Measurements from ENCODE around the gene JPT1. TPM values are rescaled to one million over a fixed set of nuclear protein-coding genes. Genes with fewer than 3 reads are reported as not detected.
A peak's percentile ranks its signal among the peaks of the same experiment; 100 is the strongest.

JPT1 gene
- total and polyA plus RNA-seq, 2 experiments from 2014 or later: 278 to 903 TPM

DNA sequence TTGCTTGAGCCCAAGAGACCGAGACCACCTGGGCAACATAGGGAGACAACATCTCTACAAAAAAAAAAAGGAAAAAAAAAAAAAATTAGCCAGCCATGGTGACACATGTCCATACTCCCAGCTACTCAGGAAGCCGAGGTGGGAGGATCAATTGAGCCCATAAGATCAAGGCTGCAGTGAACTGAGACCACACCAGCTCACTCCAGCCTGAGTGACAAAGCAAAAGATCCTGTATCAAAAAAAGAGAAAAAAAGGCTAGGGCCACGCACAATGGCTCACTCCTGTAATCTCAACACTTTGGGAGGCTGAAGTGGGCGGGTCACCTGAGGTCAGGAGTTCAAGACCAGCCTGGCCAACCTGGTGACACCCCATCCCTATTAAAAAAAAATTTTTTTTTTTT is 14.7 kb upstream of the JPT1 start:
- Histone ChIP-seq H3K27me3 (ENCODE audit: insufficient read depth) (no peaks in the 10 kb centered on the region), H3K4me2 (no peak overlapping the region), H2AFZ (no peak overlapping the region), H3K36me3 (ENCODE audit: insufficient read depth) (peaks cover 55% of the 10 kb centered on the region), H3F3A (replicated peaks; ENCODE audit: low read depth) (peaks cover 53% of the 10 kb centered on the region), H3K9me2 (ENCODE audit: insufficient read depth) (no peaks in the 10 kb centered on the region), H3K79me2 (replicated peaks; ENCODE audit: insufficient read depth) (peaks cover 53% of the 10 kb centered on the region), H3K4me1 (ENCODE audit: insufficient read depth) (no peaks in the 10 kb centered on the region), H3K4me3 (no peak overlapping the region), H4K20me1 (replicated peaks; ENCODE audit: insufficient read depth) (peaks cover 36% of the 10 kb centered on the region), H3K27ac (ENCODE audit: low read depth) (0 out of 2 replicates have a peak overlapping the region, but pooled peaks have one; percentile 52)
- peaks cover 85% of the 10 kb centered on the region for H3K36me3 Mint-ChIP-seq (ENCODE audit: low read depth)
- H3K4me3 Mint-ChIP-seq: no peak overlapping the region
- H3K27me3 Mint-ChIP-seq (ENCODE audit: insufficient read depth, low read depth, poor library complexity): peaks cover 15% of the 10 kb centered on the region
- ATAC-seq: no peak
- H3K9me3 Mint-ChIP-seq: no peaks in the 10 kb centered on the region; the same call in 2 of the 3 replicates
- peaks cover 7% of the 10 kb centered on the region; the same call in 1 of the 3 replicates for H3K4me1 Mint-ChIP-seq
- TF ChIP-seq EZH2 (IDR thresholded peaks at IDR 0.05; ENCODE audit: low read depth, unreplicated experiment) (no peak), EZH2phosphoT487 (IDR thresholded peaks at IDR 0.05; ENCODE audit: unreplicated experiment) (no peak), REST (IDR thresholded peaks at IDR 0.05; ENCODE audit: unreplicated experiment) (no peak), NANOG (IDR thresholded peaks at IDR 0.05; ENCODE audit: borderline replicate concordance) (no peak), CREB1 (CRISPR knock-in tag; IDR thresholded peaks at IDR 0.05; ENCODE audit: low read depth) (no peak), ZNF331 (CRISPR knock-in tag; IDR thresholded peaks at IDR 0.05; ENCODE audit: low read depth) (no peak), POLR2AphosphoS5 (IDR thresholded peaks at IDR 0.05; ENCODE audit: low read depth) (no peak), JUNB (IDR thresholded peaks at IDR 0.05; ENCODE audit: unreplicated experiment) (no peak), ZNF114 (CRISPR knock-in tag; IDR thresholded peaks at IDR 0.05) (no peak), STAT1 (IDR thresholded peaks at IDR 0.05; ENCODE audit: unreplicated experiment) (no peak), ZNF462 (CRISPR knock-in tag; IDR thresholded peaks at IDR 0.05) (no peak), ETS1 (IDR thresholded peaks at IDR 0.05) (no peak)
- TF ChIP-seq, protein P1, sequence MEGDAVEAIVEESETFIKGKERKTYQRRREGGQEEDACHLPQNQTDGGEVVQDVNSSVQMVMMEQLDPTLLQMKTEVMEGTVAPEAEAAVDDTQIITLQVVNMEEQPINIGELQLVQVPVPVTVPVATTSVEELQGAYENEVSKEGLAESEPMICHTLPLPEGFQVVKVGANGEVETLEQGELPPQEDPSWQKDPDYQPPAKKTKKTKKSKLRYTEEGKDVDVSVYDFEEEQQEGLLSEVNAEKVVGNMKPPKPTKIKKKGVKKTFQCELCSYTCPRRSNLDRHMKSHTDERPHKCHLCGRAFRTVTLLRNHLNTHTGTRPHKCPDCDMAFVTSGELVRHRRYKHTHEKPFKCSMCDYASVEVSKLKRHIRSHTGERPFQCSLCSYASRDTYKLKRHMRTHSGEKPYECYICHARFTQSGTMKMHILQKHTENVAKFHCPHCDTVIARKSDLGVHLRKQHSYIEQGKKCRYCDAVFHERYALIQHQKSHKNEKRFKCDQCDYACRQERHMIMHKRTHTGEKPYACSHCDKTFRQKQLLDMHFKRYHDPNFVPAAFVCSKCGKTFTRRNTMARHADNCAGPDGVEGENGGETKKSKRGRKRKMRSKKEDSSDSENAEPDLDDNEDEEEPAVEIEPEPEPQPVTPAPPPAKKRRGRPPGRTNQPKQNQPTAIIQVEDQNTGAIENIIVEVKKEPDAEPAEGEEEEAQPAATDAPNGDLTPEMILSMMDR (conservative IDR thresholded peaks at IDR 0.05; ENCODE audit: low read depth in 2 of 2): no peak
- DNase-seq (ENCODE audit: low spot score): no peak
- no peak overlapping the region for H3K27ac Mint-ChIP-seq
